ENCODE results near the gene NCR3LG1.

Gene NCR3LG1

DNA sequence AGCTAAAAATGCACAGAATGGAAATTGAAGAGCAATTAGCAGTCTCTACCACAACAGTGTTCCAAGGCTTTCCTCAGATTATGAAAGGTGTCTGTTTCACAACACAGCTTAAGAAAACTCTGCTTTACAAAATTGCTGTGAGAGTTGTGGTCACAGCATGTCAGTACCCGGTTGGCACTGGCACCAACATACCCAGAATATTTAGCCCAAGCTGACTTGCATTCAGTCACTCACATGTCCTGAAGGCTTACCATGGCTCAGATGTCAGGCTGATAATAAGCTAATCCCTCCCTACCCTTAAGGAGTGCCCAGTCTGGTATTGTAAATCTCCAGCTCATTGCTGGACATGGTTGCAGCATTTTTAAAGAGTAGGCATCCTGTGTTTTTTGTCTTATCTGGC lies 14.9 kb downstream of the NCR3LG1 start:
- no peak for TF ChIP-seq FOXP2 (optimal IDR thresholded peaks at IDR 0.05; ENCODE audit: control extremely low read depth, extremely low read length, insufficient read depth)
- TF ChIP-seq EZH2 (IDR thresholded peaks at IDR 0.05): no peak
- TF ChIP-seq POLR2AphosphoS5 (IDR thresholded peaks at IDR 0.05; ENCODE audit: borderline replicate concordance, low read depth, low read length): no peak

DNA sequence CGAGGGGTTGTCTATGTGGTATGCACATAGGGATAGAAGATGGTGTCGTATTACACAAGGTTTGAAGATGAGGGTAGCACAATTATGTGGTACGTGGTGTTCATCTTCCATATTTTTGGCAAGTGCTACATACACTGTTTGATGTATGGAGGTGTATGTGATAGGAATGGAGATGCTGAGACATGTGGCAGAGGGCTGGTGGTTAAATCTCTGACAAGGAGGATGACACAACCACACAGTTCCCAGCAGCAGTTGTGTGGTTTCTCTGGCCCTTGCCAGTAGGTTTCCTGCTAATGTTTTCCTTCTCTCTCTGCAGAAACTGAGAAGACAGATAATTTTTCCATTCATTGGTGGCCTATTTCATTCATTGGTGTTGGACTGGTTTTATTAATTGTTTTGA lies 17.0 kb downstream of the NCR3LG1 start:
- TF ChIP-seq EZH2 (IDR thresholded peaks at IDR 0.05) (no peak), FOXP2 (optimal IDR thresholded peaks at IDR 0.05; ENCODE audit: control extremely low read depth, extremely low read length, insufficient read depth) (no peak), POLR2AphosphoS5 (IDR thresholded peaks at IDR 0.05; ENCODE audit: borderline replicate concordance, low read depth, low read length) (no peak)
- Histone ChIP-seq H3K9ac (ENCODE audit: insufficient read length) (no peak overlapping the region), H3K4me3 (no peak overlapping the region), H3K36me3 (ENCODE audit: insufficient read depth, low read length) (peaks cover 47% of the 10 kb centered on the region), H3K9me3 (ENCODE audit: low read depth, low read length) (peaks cover 20% of the 10 kb centered on the region), H3K27ac (no peak overlapping the region)
- no peak for DNase-seq (ENCODE audit: low read depth, low spot score)

More for the DNA sequence above, 14.9 kb downstream of the NCR3LG1 start:
- Histone ChIP-seq H3K36me3 (ENCODE audit: insufficient read depth, low read length) (peaks cover 28% of the 10 kb centered on the region), H3K9ac (ENCODE audit: insufficient read length) (no peak overlapping the region), H3K9me3 (ENCODE audit: low read depth, low read length) (peaks cover 10% of the 10 kb centered on the region), H3K4me3 (no peak overlapping the region), H3K27ac (no peak overlapping the region)
- DNase-seq (ENCODE audit: low read depth, low spot score): no peak

- peaks cover 52% of the 10 kb centered on the region for H3K36me3 ChIP-seq (ENCODE audit: insufficient read depth, low read length)
Observed at GRCh38 chr11:17369094-17369493, 17.5 kb downstream of the NCR3LG1 start.

DNA sequence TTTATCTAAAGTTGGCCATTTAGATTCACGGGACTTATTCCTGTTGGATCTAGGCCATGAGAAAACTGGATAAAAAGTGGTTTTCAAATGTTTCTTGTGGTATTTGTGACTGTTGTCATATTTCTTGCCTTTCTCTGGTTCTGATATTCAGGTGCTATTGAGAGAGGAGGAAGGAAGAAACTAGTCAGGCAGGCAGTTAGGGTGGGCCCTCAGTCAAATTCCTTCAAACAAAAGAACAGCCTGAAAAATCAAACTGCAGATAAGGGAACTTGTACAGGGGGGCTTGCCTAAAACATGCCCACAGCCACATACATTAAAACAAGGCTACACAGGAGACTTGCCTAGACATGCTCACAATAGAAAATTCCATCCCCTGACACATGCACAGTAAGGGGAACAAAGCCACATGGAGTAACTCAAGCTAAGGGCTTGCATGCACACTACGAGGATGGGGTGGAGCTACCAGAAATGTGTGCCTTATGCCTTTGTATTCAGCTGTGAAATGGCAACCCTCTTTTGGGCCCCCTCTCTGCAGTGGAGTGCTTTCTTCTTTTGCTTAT lies 18.2 kb downstream of the NCR3LG1 start:
- no peak overlapping the region for H3K27ac ChIP-seq
- no peak for DNase-seq (ENCODE audit: low read depth, low spot score)
- no peak overlapping the region for H3K4me3 ChIP-seq
- no peak for TF ChIP-seq EZH2 (IDR thresholded peaks at IDR 0.05)
- TF ChIP-seq FOXP2 (optimal IDR thresholded peaks at IDR 0.05; ENCODE audit: control extremely low read depth, extremely low read length, insufficient read depth): no peak
- no peak for TF ChIP-seq POLR2AphosphoS5 (IDR thresholded peaks at IDR 0.05; ENCODE audit: borderline replicate concordance, low read depth, low read length)
- H3K36me3 ChIP-seq (ENCODE audit: insufficient read depth, low read length): peaks cover 52% of the 10 kb centered on the region
- H3K9ac ChIP-seq (ENCODE audit: insufficient read length): no peak overlapping the region
- H3K9me3 ChIP-seq (ENCODE audit: low read depth, low read length): peaks cover 20% of the 10 kb centered on the region

More at GRCh38 chr11:17369094-17369493, 17.5 kb downstream of the NCR3LG1 start:
- Histone ChIP-seq H3K9me3 (ENCODE audit: low read depth, low read length) (peaks cover 20% of the 10 kb centered on the region), H3K9ac (ENCODE audit: insufficient read length) (no peak overlapping the region), H3K27ac (no peak overlapping the region), H3K4me3 (no peak overlapping the region)
- TF ChIP-seq EZH2 (IDR thresholded peaks at IDR 0.05): no peak
- TF ChIP-seq FOXP2 (optimal IDR thresholded peaks at IDR 0.05; ENCODE audit: control extremely low read depth, extremely low read length, insufficient read depth): no peak
- no peak for TF ChIP-seq POLR2AphosphoS5 (IDR thresholded peaks at IDR 0.05; ENCODE audit: borderline replicate concordance, low read depth, low read length)
- DNase-seq (ENCODE audit: low read depth, low spot score): no peak

DNA sequence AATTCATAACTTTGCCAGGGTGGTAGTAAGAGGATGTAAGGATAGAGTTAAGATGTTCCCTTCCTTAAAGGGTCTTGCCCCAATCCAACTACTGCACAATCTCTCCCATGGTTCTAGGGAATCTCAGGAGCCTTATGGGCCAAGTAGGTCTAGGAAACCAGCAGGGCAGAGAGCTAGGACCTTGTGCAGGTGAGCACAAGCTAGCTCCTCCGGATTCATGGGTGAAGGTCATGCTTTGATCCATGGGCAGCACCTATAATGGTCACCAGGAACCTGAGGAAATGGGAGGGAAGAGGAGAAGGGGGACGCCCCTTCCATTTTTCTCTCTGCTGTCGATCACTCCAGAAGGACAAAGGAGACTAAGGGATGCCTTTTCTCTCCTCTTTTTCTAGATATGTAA lies 20.0 kb downstream of the NCR3LG1 start:
- no peak for DNase-seq (ENCODE audit: low read depth, low spot score)
- H3K27ac ChIP-seq: no peak overlapping the region
- H3K9me3 ChIP-seq (ENCODE audit: low read depth, low read length): peaks cover 20% of the 10 kb centered on the region
- peaks cover 52% of the 10 kb centered on the region for H3K36me3 ChIP-seq (ENCODE audit: insufficient read depth, low read length)
- no peak overlapping the region for H3K4me3 ChIP-seq
- H3K9ac ChIP-seq (ENCODE audit: insufficient read length): no peak overlapping the region
- TF ChIP-seq FOXP2 (optimal IDR thresholded peaks at IDR 0.05; ENCODE audit: control extremely low read depth, extremely low read length, insufficient read depth) (no peak), POLR2AphosphoS5 (IDR thresholded peaks at IDR 0.05; ENCODE audit: borderline replicate concordance, low read depth, low read length) (no peak), EZH2 (IDR thresholded peaks at IDR 0.05) (no peak)

- Histone ChIP-seq H3K27ac (no peak overlapping the region), H3K9me3 (ENCODE audit: low read depth, low read length) (peaks cover 17% of the 10 kb centered on the region), H3K4me3 (no peak overlapping the region), H3K9ac (ENCODE audit: insufficient read length) (no peak overlapping the region), H3K36me3 (ENCODE audit: insufficient read depth, low read length) (peaks cover 30% of the 10 kb centered on the region)
- TF ChIP-seq FOXP2 (optimal IDR thresholded peaks at IDR 0.05; ENCODE audit: control extremely low read depth, extremely low read length, insufficient read depth) (no peak), EZH2 (IDR thresholded peaks at IDR 0.05) (no peak), POLR2AphosphoS5 (IDR thresholded peaks at IDR 0.05; ENCODE audit: borderline replicate concordance, low read depth, low read length) (no peak)
- DNase-seq (ENCODE audit: low read depth, low spot score): no peak
Observed at GRCh38 chr11:17375547-17375946, 23.9 kb downstream of the NCR3LG1 start.

DNA sequence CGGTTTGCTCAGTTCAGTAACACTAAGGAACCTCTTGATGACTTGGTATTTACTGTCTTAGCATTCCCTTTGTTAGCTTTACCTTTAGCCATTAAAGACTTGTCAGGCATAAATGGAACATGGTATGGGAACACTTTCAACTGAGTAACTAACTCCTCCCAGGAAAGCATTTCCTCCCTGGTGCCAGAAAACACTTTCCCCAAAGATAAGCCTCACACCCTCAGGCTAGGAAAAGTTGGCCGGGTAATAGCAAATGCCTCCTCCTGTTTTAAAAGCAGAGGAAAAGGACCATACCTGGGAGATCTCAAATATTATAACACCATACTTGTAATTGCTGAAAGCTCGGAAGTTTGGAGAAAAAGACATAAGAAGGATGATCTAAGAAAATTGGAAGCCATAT lies 24.9 kb downstream of the NCR3LG1 start:
- Histone ChIP-seq H3K4me3 (no peak overlapping the region), H3K27ac (no peak overlapping the region), H3K36me3 (ENCODE audit: insufficient read depth, low read length) (peaks cover 26% of the 10 kb centered on the region), H3K9ac (ENCODE audit: insufficient read length) (no peak overlapping the region), H3K9me3 (ENCODE audit: low read depth, low read length) (peaks cover 10% of the 10 kb centered on the region; the same call in 1 of the 2 replicates)
- DNase-seq (ENCODE audit: low read depth, low spot score): no peak
- no peak for TF ChIP-seq FOXP2 (optimal IDR thresholded peaks at IDR 0.05; ENCODE audit: control extremely low read depth, extremely low read length, insufficient read depth)
- no peak for TF ChIP-seq POLR2AphosphoS5 (IDR thresholded peaks at IDR 0.05; ENCODE audit: borderline replicate concordance, low read depth, low read length)
- TF ChIP-seq EZH2 (IDR thresholded peaks at IDR 0.05): no peak

DNA sequence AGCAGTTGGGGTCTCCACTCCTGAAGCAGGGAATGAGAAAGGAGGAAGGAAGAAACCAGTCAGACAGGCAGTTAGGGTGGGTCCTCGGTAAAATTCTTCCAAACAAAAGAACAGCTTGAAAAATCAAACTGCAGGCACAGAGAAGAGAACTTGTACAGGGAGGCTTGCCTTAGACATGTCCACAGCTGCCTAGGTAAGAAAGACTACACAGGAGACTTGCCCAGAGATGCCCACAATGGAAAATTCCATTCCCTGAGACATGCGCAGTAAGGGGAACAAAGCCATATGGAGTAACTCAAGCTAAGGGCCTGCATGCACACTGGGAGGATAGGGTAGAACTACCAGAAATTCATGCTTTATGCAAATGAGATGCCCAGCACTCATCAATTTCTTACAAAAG lies 27.1 kb downstream of the NCR3LG1 start:
- Histone ChIP-seq H3K4me3 (no peak overlapping the region), H3K9me3 (ENCODE audit: low read depth, low read length) (no peaks in the 10 kb centered on the region), H3K27ac (no peak overlapping the region), H3K9ac (ENCODE audit: insufficient read length) (no peak overlapping the region), H3K36me3 (ENCODE audit: insufficient read depth, low read length) (peaks cover 6% of the 10 kb centered on the region; the same call in 1 of the 2 replicates)
- no peak for TF ChIP-seq EZH2 (IDR thresholded peaks at IDR 0.05)
- no peak for TF ChIP-seq POLR2AphosphoS5 (IDR thresholded peaks at IDR 0.05; ENCODE audit: borderline replicate concordance, low read depth, low read length)
- no peak for TF ChIP-seq FOXP2 (optimal IDR thresholded peaks at IDR 0.05; ENCODE audit: control extremely low read depth, extremely low read length, insufficient read depth)
- DNase-seq (ENCODE audit: low read depth, low spot score): no peak

Measured in SK-N-MC (cell line).